Prostate gland (tissue), 2 donors: ENCODE data around the gene PKP3.

ENCODE experiments used
- POLR2A ChIP-seq: fragments of 450-650 bp; IDR thresholded peaks from one replicate; pipeline ENCODE4 v1.6.1; 2016; ENCODE audit warnings: antibody characterized with exemption, mild to moderate bottlenecking
- TF ChIP-seq, protein P1 (sequence below), 4 experiments: fragments of 200-600 bp in 2 of 4; fragments of 450-650 bp in 2 of 4; sonication (generic) in 2 of 4; IDR thresholded peaks; 1 replicate in 3 of 4; 2 replicates in 1 of 4; pipeline ENCODE4 v1.5.1; 2016 to 2019; ENCODE audit warnings: antibody characterized with exemption in 4 of 4, mild to moderate bottlenecking in 2 of 4, moderate library complexity in 2 of 4

DNA sequence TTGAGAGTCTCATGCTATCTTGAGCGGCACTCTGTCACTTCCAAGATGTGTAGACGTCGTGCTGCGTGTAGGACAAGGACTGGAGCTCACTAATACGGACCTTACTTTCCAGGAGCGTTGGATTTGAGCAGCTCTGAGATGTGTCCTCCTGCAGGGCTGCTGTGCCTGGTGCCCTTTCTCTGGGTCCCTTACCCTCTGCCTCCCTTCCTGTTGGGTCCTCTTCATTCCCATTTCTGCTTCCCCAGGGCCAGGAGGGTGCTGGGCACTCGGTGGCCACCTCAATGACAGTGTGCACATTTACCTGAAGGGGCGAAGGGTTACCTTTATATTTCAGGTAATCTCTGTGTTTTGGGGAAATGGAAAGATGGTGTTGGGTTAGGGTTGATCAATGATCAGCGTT lies 60.0 kb downstream of the PKP3 start:
- TF ChIP-seq POLR2A, result no peak
- TF ChIP-seq, protein P1, sequence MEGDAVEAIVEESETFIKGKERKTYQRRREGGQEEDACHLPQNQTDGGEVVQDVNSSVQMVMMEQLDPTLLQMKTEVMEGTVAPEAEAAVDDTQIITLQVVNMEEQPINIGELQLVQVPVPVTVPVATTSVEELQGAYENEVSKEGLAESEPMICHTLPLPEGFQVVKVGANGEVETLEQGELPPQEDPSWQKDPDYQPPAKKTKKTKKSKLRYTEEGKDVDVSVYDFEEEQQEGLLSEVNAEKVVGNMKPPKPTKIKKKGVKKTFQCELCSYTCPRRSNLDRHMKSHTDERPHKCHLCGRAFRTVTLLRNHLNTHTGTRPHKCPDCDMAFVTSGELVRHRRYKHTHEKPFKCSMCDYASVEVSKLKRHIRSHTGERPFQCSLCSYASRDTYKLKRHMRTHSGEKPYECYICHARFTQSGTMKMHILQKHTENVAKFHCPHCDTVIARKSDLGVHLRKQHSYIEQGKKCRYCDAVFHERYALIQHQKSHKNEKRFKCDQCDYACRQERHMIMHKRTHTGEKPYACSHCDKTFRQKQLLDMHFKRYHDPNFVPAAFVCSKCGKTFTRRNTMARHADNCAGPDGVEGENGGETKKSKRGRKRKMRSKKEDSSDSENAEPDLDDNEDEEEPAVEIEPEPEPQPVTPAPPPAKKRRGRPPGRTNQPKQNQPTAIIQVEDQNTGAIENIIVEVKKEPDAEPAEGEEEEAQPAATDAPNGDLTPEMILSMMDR (IDR thresholded peaks at IDR 0.05), result no peak
